VCaP (cell line): ENCODE data around the gene SDC3.

Experiments
- H3K27ac ChIP-seq: fragments of 450-650 bp; 2 replicates; pipeline ENCODE4 v1.5.1; 2017
- CTCF ChIP-seq: fragments of 450-650 bp; conservative IDR thresholded peaks from 2 replicates; pipeline ENCODE4 v1.5.1; 2017; ENCODE audit warnings: mild to moderate bottlenecking, moderate library complexity

Gene SDC3

GRCh38 chr1:30829889-30830288, 78.7 kb downstream of the SDC3 start:
- TF ChIP-seq CTCF, result no peak
- no peak overlapping the region for H3K27ac ChIP-seq

GRCh38 chr1:30824736-30825429, 83.7 kb downstream of the SDC3 start:
- TF ChIP-seq CTCF, result no peak
- peak overlapping the region; percentile 79; the same call in 1 of the 2 replicates for H3K27ac ChIP-seq

- no peak for TF ChIP-seq CTCF
- peak overlapping the region; percentile 79 for H3K27ac ChIP-seq
These were observed 84.4 kb downstream of the SDC3 start for GRCh38 chr1:30823969-30824735.

GRCh38 chr1:30823627-30823968, 85.0 kb downstream of the SDC3 start:
- H3K27ac ChIP-seq, result peak overlapping the region; percentile 79
- no peak for TF ChIP-seq CTCF

GRCh38 chr1:30822966-30823581, 85.5 kb downstream of the SDC3 start:
- TF ChIP-seq CTCF, result no peak
- H3K27ac ChIP-seq, result peak overlapping the region; percentile 79

- H3K27ac ChIP-seq, result no peak overlapping the region
- TF ChIP-seq CTCF, result no peak
These were observed 86.6 kb downstream of the SDC3 start for GRCh38 chr1:30822006-30822405.

- TF ChIP-seq CTCF, result no peak
- H3K27ac ChIP-seq, result no peak overlapping the region
These were observed 88.3 kb downstream of the SDC3 start for GRCh38 chr1:30820299-30820698.
